GM10847 (cell line): ENCODE data around the gene SOWAHD.

Experiments used
- POLR2A ChIP-seq: IDR thresholded peaks from 2 replicates; pipeline ENCODE4 v1.6.1; 2011; ENCODE audit not compliant: insufficient read length; ENCODE audit errors: extremely low read depth

The SOWAHD gene

DNA sequence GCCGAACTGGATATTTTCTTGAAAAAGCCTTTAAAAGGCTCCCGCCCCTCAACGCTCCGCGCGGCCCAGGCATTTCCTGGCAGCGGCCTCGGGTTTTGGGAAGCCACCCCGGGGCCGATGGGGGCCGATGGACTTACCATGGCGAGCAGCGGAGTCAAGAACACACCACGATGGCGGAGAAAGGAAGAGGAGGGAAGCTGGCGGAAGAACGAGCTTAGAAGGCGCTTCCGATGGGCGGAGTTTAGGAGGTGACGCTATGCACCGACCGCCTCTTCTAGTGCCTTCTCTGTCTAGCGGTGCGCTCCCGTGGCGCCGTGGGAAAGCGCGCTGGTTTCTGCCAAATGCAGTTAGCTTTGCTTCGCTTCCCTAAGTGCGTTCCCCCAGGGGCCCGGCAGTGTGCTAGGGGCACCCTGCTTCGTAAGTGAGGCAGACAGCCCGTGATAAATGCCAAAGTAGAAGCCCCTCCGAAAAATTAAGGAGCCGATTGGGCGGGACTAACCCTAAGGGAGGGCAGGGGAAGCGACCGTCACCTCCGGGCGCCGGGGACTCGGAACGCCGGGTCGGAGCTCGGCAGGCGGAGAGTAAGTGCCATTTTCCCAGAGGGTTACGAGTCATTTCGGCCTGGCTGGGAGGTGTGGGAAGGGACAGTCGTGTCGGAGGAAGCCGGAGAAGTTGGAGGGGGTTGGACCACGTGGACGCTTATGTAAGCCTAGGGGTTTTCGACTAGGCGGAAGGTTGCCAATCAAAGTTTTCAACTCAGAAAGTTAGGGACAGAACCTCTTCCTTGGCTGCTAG lies 33.2 kb downstream of the SOWAHD start, which contains the start of gene RPL39:
TSS of gene RPL39 (minus strand) at position 194 of the 795 bp plus-strand sequence. CDS start at position 140, 54 bp downstream.
- peak; percentile 85 for TF ChIP-seq POLR2A

DNA sequence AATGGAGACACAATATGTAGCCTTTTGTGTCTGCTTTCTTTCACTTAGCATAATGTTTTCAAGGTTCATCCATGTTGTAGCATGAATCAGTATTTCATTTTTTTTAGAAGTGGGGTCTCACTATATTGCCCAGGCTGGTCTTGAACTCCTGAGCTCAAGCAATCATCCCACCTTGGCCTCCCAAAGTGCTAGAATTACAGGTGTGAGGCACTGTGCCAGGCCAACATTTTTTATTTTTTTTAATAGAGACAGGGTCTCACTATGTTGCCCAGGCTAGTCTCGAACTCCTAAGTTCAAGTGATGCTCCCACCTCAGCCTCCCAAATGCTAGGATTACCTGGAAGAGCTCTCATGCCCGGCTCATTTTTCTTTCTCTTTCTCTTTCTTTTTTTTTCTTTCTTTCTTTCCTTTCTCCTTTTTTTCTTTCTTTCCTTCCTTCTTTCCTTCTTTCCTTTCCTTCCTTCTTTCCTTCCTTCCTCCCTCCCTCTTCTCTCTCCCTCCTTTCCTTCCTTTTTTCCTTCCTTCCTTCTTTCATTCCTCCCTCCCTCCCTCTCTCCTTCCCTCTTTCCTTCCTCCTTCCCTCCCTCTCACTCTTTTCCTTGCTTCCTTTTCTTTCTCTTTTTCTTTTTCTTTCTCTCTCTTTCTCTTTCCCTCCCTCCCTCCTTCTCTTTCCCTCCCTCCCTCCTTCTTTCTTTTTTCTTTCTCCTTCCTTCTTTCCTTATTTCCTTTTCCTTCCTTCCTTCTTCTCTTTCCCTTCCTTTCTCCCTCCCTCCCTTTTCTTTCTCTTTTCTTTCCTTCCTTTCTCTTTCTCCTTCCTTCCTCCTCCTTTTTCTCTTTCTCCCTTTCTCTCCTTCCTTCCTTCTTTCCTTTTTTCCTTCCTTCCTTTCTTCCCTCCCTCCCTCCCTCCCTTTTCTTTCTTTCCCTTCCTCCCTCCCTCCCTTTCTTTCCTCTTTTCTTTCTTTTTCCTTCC lies 43.1 kb downstream of the SOWAHD start:
- no peak for TF ChIP-seq POLR2A

DNA sequence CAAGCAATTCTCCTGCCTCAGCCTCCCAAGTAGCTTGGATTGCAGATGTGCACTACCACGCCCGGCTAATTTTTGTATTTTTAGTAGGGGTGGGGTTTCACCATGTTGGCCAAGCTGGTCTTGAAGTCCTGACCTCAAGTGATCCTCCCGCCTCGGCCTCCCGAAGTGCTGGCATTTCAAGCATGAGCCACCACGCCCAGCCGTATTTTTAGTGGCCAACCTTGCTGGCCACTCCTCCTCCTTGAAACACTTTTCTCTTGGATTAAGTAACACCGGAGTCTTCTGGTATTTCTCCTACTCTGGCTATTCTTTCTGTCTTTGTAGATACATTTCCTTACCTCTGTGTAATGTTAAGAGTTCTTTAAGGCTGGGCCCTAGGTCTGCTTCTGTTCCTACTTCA lies 44.2 kb downstream of the SOWAHD start:
- no peak for TF ChIP-seq POLR2A

DNA sequence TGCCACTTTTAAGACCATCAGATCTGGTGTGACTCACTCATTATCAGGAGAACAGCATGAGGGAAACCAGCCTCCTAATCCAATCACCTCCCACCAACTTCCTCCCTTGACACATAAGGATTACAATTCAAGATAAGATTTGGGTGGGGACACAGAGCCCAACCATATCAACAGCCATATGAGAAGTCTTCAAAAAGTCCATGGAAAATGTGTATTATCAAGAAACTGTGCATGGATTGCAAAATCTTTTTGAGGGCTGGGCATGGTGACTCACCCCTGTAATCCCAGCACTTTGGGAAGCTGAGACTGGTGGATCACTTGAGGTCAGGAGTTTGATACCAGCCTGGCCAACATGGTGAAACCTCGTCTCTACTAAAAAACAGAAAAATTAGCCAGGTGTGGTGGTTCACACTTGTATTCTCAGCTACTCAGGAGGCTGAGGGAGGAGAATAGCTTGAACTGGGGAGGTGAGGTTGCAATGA lies 50.8 kb downstream of the SOWAHD start:
- no peak for TF ChIP-seq POLR2A
